OCI-LY7 (cell line): Measurements from ENCODE around the gene JAM3.

Experiments
- CTCF ChIP-seq: fragments of 200-600 bp; sonication (generic); conservative IDR thresholded peaks from 2 replicates; pipeline ENCODE4 v1.5.1; 2014; ENCODE audit warnings: mild to moderate bottlenecking, antibody characterized with exemption, low read length, moderate library complexity, mixed read lengths
- EZH2phosphoT487 ChIP-seq: fragments of 200-600 bp; sonication (generic); IDR thresholded peaks from 2 replicates; pipeline ENCODE4 v1.6.1; 2018; ENCODE audit warnings: low read depth, borderline replicate concordance, mild to moderate bottlenecking, mixed run types, antibody characterized with exemption, low read length, moderate library complexity, mixed read lengths

GRCh38 chr11:134063991-134064747 lies 4.7 kb upstream of the JAM3 start:
- TF ChIP-seq CTCF (no peak), EZH2phosphoT487 (no peak)
